ENCODE measurements around the gene CYB5D1. TPM values are rescaled to one million over a fixed set of nuclear protein-coding genes. Genes with fewer than 3 reads are reported as not detected.

Gene CYB5D1
- total and polyA plus RNA-seq, 2 of the 8 experiments (the other 6 are each of a cell fraction or from before 2014, with no cell fraction given): 11.0 to 18.0 TPM

- TF ChIP-seq TEAD4 (IDR thresholded peaks at IDR 0.05; ENCODE audit: low read depth, low read length): no peak
- TF ChIP-seq POLR2AphosphoS5 (IDR thresholded peaks at IDR 0.05; ENCODE audit: low read depth, low read length): no peak
- TF ChIP-seq MAFK (IDR thresholded peaks at IDR 0.05; ENCODE audit: low read depth, low read length): no peak
Observed at GRCh38 chr17:7864995-7865650, 7.3 kb downstream of the CYB5D1 start (continued).

Data from H1 (cell line).